ENCODE results near the gene STN1. TPM values are rescaled to one million over a fixed set of nuclear protein-coding genes. Genes with fewer than 3 reads are reported as not detected.

Gene STN1
- total and polyA plus RNA-seq, 2 of the 8 experiments (the other 6 are each of a cell fraction or from before 2014, with no cell fraction given), result 10.1 to 12.4 TPM

DNA sequence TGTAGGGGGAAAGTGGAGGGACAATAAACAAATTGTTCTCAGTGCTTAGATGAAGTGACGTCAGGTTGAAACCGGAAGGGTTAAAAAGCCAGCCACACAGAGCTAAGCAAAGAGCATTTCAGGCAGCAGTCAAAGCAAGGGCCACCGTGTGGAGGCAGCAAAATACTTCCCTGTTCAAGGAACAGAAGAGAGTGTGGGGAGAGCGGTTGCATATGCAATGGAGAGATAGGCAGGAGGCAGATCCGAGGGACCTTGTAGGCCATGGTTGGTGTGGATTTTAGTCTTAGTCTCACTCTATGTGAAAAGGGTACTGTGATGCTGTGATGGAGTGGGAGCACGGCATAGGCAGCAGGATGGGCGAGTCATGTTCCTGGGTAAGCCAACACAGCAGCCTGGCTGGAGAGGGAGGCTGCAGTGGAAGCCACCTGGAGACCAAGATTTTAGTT is 3.8 kb upstream of the STN1 start (continued):
- TF ChIP-seq RXRA (IDR thresholded peaks at IDR 0.05; ENCODE audit: insufficient read depth, low read depth, low read length) (no peak), PHF8 (conservative IDR thresholded peaks at IDR 0.05; ENCODE audit: low read depth, low read length) (no peak)

All from H1 (cell line).